ENCODE measurements around the gene ENTPD1.

The ENTPD1 gene

GRCh38 chr10:95833042-95833610 is 77.2 kb downstream of the ENTPD1 start:
- Histone ChIP-seq H3K36me3 (replicated peaks; ENCODE audit: insufficient read depth, low read length) (no peaks in the 10 kb centered on the region), H3K4me2 (ENCODE audit: low read depth, low read length) (no peak overlapping the region), H3F3A (ENCODE audit: insufficient read depth, low read length) (no peaks in the 10 kb centered on the region), H3K9me3 (replicated peaks; ENCODE audit: insufficient read depth, low read length) (no peaks in the 10 kb centered on the region), H3K79me2 (ENCODE audit: low read length) (no peaks in the 10 kb centered on the region), H3K9me2 (replicated peaks; ENCODE audit: insufficient read depth, low read length) (no peaks in the 10 kb centered on the region), H3K9ac (ENCODE audit: low read length) (no peak overlapping the region), H3K4me3 (ENCODE audit: low read length) (no peak overlapping the region), H2AFZ (ENCODE audit: low read length) (no peak overlapping the region), H3K27ac (ENCODE audit: low read length) (no peak overlapping the region), H3K4me1 (ENCODE audit: low read length) (no peaks in the 10 kb centered on the region), H4K20me1 (ENCODE audit: insufficient read depth, low read length) (no peaks in the 10 kb centered on the region), H3K27me3 (replicated peaks; ENCODE audit: insufficient read depth, low read length) (no peaks in the 10 kb centered on the region)
- TF ChIP-seq CTCF (IDR thresholded peaks at IDR 0.05; ENCODE audit: low read length) (no peak), EZH2phosphoT487 (IDR thresholded peaks at IDR 0.05; ENCODE audit: low read length) (no peak), EZH2 (optimal IDR thresholded peaks at IDR 0.05; ENCODE audit: low read depth, low read length) (no peak)
- no peak for DNase-seq

- Histone ChIP-seq H3K27ac (ENCODE audit: low read length) (no peak overlapping the region), H3K27me3 (replicated peaks; ENCODE audit: insufficient read depth, low read length) (no peaks in the 10 kb centered on the region), H3K79me2 (ENCODE audit: low read length) (no peaks in the 10 kb centered on the region), H3K9me2 (replicated peaks; ENCODE audit: insufficient read depth, low read length) (no peaks in the 10 kb centered on the region), H3K4me3 (ENCODE audit: low read length) (no peak overlapping the region), H3K9me3 (replicated peaks; ENCODE audit: insufficient read depth, low read length) (no peaks in the 10 kb centered on the region), H4K20me1 (ENCODE audit: insufficient read depth, low read length) (no peaks in the 10 kb centered on the region), H3K9ac (ENCODE audit: low read length) (no peak overlapping the region), H3K36me3 (replicated peaks; ENCODE audit: insufficient read depth, low read length) (no peaks in the 10 kb centered on the region), H3F3A (ENCODE audit: insufficient read depth, low read length) (no peaks in the 10 kb centered on the region), H2AFZ (ENCODE audit: low read length) (no peak overlapping the region), H3K4me1 (ENCODE audit: low read length) (no peaks in the 10 kb centered on the region), H3K4me2 (ENCODE audit: low read depth, low read length) (no peak overlapping the region)
- no peak for DNase-seq
- no peak for TF ChIP-seq EZH2phosphoT487 (IDR thresholded peaks at IDR 0.05; ENCODE audit: low read length)
- no peak for TF ChIP-seq CTCF (IDR thresholded peaks at IDR 0.05; ENCODE audit: low read length)
- no peak for TF ChIP-seq EZH2 (optimal IDR thresholded peaks at IDR 0.05; ENCODE audit: low read depth, low read length)
Observed at GRCh38 chr10:95834406-95834805, 78.4 kb downstream of the ENTPD1 start.

GRCh38 chr10:95835149-95835860 is 79.3 kb downstream of the ENTPD1 start:
- H3F3A ChIP-seq (ENCODE audit: insufficient read depth, low read length) = no peaks in the 10 kb centered on the region
- no peak for DNase-seq
- no peak overlapping the region for H3K4me2 ChIP-seq (ENCODE audit: low read depth, low read length)
- no peak overlapping the region for H2AFZ ChIP-seq (ENCODE audit: low read length)
- H3K9me3 ChIP-seq (replicated peaks; ENCODE audit: insufficient read depth, low read length) = no peaks in the 10 kb centered on the region
- H4K20me1 ChIP-seq (ENCODE audit: insufficient read depth, low read length) = no peaks in the 10 kb centered on the region
- no peaks in the 10 kb centered on the region for H3K79me2 ChIP-seq (ENCODE audit: low read length)
- no peaks in the 10 kb centered on the region for H3K9me2 ChIP-seq (replicated peaks; ENCODE audit: insufficient read depth, low read length)
- TF ChIP-seq EZH2 (optimal IDR thresholded peaks at IDR 0.05; ENCODE audit: low read depth, low read length) = no peak
- TF ChIP-seq EZH2phosphoT487 (IDR thresholded peaks at IDR 0.05; ENCODE audit: low read length) = no peak
- TF ChIP-seq CTCF (IDR thresholded peaks at IDR 0.05; ENCODE audit: low read length) = no peak
- H3K4me1 ChIP-seq (ENCODE audit: low read length) = no peaks in the 10 kb centered on the region
- no peak overlapping the region for H3K27ac ChIP-seq (ENCODE audit: low read length)
- H3K4me3 ChIP-seq (ENCODE audit: low read length) = no peak overlapping the region
- no peak overlapping the region for H3K9ac ChIP-seq (ENCODE audit: low read length)
- H3K36me3 ChIP-seq (replicated peaks; ENCODE audit: insufficient read depth, low read length) = no peaks in the 10 kb centered on the region
- H3K27me3 ChIP-seq (replicated peaks; ENCODE audit: insufficient read depth, low read length) = no peaks in the 10 kb centered on the region

Measured in MM.1S (cell line).